Fibroblast of lung (primary cell): ENCODE measurements around the gene ATG4D.

ENCODE experiments used
- CTCF ChIP-seq, 2 donors: IDR thresholded peaks in 1 of 2; conservative IDR thresholded peaks in 1 of 2; 1 replicate in 1 of 2; 2 replicates in 1 of 2; pipeline ENCODE4 v1.5.1; 2011 to 2012; ENCODE audit warnings: low read length in 2 of 2, control low read depth in 1 of 2, inconsistent platforms in 1 of 2, low read depth in 1 of 2, mild to moderate bottlenecking in 1 of 2
- EZH2 ChIP-seq: IDR thresholded peaks from 2 replicates; pipeline ENCODE4 v1.5.1; 2012; ENCODE audit warnings: low read length, control low read depth, mild to moderate bottlenecking; ENCODE audit errors: missing control alignments

DNA sequence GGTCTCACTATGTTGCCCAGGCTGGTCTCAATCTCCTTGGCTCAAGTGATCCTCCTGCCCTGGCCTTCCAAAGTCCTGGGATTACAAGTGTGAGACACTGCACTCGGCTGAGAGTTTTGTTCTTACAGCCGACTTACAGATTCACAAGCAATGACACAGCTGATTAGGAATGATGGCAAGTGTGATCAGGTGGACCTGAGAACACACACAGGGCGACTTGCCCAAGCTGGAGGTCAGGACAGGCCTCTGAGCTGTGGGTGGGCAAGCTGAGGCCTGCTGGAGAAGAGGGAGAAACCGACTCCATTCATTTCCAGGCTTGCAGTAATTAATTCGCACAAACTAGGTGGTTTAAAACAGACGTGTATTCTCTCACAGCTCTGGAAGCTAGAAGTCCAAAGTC lies 8.1 kb upstream of the ATG4D start:
- TF ChIP-seq CTCF (conservative IDR thresholded peaks at IDR 0.05 in 1 of 2, IDR thresholded peaks at IDR 0.05 in 1 of 2; ENCODE audit: low read depth in 1 of 2, low read length in 2 of 2) (no peak), EZH2 (no peak)
